ENCODE data around the gene ACVR2A.

Gene ACVR2A
- total RNA-seq = 19.3 to 30.4 (median 23.2) reads per million in 4 donors

GRCh38 chr2:147844697-147845410 lies at the start of gene ACVR2A:
ACVR2A (plus strand) TSS chr2:147845029; CDS start chr2:147845153, 124 bp downstream.
- peak in 4 of 5 donors; percentile 13 to 38 (median 26) for DNase-seq

- no peak for DNase-seq
These were observed 44.5 kb upstream of the ACVR2A start for GRCh38 chr2:147800316-147800715.

GRCh38 chr2:147806846-147807245 lies 38.0 kb upstream of the ACVR2A start:
- DNase-seq = no peak

- no peak for DNase-seq
These were observed 36.3 kb upstream of the ACVR2A start for GRCh38 chr2:147808520-147808919.

GRCh38 chr2:147810883-147811765 lies 33.7 kb upstream of the ACVR2A start:
- no peak for DNase-seq

GRCh38 chr2:147818741-147819140 lies 26.1 kb upstream of the ACVR2A start:
- DNase-seq = no peak

- no peak for DNase-seq
These were observed 20.2 kb upstream of the ACVR2A start for GRCh38 chr2:147824620-147825019.

- DNase-seq = no peak
These were observed 18.3 kb upstream of the ACVR2A start for GRCh38 chr2:147826278-147827087.

GRCh38 chr2:147827088-147827375 lies 17.8 kb upstream of the ACVR2A start:
- no peak for DNase-seq

GRCh38 chr2:147829106-147829505 lies 15.7 kb upstream of the ACVR2A start:
- DNase-seq = no peak

GRCh38 chr2:147836099-147836498 lies 8.7 kb upstream of the ACVR2A start:
- DNase-seq = no peak

GRCh38 chr2:147843391-147843863 lies 1.4 kb upstream of the ACVR2A start:
- DNase-seq = no peak

- DNase-seq = peak; percentile 72 to 84 (median 82)
These were observed 749 bp upstream of the ACVR2A start for GRCh38 chr2:147843864-147844696.

- peak in 3 of 5 donors; percentile 18 to 52 (median 25) for DNase-seq
These were observed 662 bp downstream of the ACVR2A start for GRCh38 chr2:147845411-147845971.

GRCh38 chr2:147846412-147847081 lies 1.7 kb downstream of the ACVR2A start:
- DNase-seq = no peak

GRCh38 chr2:147847746-147848391 lies 3.0 kb downstream of the ACVR2A start:
- no peak for DNase-seq

GRCh38 chr2:147850838-147851237 lies 6.0 kb downstream of the ACVR2A start:
- DNase-seq = no peak

GRCh38 chr2:147851244-147851930 lies 6.6 kb downstream of the ACVR2A start:
- no peak for DNase-seq

- no peak for DNase-seq
These were observed 9.8 kb downstream of the ACVR2A start for GRCh38 chr2:147854557-147855134.

- DNase-seq = no peak
These were observed 10.5 kb downstream of the ACVR2A start for GRCh38 chr2:147855316-147855715.

Measured in T-helper 1 cell (primary cell).